ENCODE measurements around the gene REEP1.
"Not testable (repeated sequence)": the region's sequence is repeated elsewhere in the genome, so short reads cannot be mapped to it uniquely, and the experiment has no call there.

The REEP1 gene

DNA sequence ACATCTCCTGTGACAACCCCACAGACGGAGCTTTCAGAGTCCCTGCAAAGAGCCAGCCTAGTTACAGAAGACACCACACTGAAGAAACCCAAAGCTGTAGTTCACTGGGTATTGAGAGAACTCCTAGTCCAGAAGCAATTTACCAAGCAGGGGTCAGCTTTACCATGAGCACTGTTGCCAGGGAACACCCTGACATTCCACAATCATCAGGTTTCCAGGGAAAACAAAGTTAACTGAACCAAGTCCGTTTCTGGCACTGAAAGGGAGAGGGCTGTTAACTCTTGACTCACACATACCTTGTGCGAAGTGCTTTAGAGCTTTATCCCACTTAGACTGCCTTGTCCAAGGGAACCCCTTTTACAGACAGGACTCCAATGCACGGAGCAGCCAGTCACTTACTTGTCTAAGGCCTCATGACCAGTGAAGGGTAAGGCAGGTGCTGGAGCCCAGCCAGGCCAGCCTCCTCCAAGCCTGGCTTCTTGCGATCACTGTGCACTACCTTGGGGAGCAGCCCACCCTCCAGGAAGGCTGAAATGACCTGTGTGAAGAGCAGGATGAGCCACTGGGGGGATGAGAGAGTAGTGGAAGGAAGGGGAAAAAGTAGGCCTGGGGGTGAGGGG lies 53.9 kb downstream of the REEP1 start:
- DNase-seq (ENCODE audit: low read depth in 2 of 2), result no peak

DNA sequence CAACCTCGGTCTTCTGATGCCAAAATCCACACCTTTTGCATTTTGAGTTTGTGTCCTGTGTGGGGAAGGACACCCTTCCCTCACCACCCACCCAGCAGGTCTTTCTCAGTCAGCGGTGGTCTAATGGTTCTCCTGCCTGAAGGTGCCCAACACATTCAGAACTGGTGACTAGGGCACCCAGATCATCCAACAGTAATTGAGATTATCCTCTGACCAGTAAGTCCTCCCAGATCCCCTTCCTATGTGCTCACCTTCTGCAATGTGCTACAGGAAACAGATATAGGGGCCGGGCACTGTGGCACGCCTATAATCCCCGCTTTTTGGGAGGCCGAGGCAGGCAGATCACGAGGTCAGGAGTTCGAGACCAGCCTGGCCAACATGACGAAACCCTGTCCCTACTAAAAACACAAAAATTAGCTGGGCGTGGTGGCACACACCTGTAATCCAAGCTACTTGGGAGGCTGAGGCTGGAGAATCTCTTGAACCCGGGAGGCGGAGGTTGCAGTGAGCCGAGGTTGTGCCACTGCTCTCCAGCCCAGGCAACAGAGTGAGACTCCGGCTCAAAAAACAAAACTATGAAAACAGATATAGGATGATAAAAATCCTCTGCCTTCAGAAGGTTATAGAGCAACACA lies 56.2 kb downstream of the REEP1 start:
- no peak for DNase-seq (ENCODE audit: low read depth in 2 of 2)

DNA sequence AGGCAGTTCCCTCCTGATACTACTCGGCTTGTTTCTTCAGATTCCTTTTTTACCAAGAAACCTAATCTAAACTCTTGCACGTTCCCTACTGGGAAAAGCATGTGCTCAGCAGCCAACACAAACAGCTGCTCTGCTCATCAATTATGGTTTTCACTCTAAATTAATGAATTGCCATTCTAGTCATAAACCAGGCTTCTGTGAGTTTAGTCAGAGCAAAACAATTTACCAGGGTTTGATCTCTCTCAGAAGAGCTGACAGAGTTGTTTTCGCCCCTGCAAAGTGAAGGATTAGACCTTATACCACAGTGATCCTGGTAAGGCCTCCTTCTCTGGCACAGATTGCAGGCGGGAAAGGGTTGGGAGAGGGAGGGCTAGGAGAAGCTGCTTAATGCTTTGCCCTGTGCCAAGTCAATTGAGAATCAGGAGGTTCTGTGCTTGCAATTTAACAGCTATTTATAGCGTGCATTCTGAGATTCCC lies 57.2 kb downstream of the REEP1 start:
- no peak for DNase-seq (ENCODE audit: low read depth in 2 of 2)

DNA sequence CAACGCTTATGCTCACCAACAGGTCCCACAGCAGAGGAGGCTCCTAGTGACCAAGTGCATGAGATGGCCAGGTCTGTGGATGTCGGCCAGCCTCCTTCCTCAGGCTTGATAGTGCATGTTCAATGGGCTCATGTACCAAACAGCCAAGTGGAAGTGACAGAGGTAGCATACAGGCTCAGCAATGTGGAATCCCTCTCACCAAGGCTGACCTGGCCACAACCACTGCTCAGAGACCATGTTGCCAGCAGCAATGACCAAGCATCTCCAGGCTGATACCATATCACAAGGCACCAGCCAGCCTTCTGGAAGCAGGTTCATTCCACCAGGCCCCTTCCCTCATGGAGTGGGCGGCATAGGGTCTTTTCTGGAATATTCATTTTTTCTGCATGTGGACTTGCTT lies 61.5 kb downstream of the REEP1 start:
- no peak for DNase-seq (ENCODE audit: low read depth in 2 of 2)

DNA sequence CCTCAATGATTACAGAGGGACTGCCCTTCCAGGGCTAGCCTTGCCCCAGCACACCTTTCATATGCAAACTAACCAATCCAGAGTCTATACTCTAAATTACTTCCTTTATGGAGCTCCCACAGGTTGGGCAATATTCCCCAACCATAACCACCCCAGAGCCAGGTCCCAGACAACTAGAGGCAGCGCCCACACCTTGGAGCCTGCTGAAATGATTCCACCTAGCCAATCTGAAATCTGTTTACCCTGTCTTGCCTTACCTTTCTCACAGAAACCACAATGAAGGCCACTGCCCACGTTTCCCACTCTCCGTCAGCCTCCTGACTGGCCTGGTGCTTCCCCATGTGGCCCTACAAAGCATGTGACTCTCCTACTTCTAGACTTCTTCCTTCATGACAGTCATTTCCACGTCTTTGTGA lies 62.0 kb downstream of the REEP1 start:
- no peak for DNase-seq (ENCODE audit: low read depth in 2 of 2)

DNA sequence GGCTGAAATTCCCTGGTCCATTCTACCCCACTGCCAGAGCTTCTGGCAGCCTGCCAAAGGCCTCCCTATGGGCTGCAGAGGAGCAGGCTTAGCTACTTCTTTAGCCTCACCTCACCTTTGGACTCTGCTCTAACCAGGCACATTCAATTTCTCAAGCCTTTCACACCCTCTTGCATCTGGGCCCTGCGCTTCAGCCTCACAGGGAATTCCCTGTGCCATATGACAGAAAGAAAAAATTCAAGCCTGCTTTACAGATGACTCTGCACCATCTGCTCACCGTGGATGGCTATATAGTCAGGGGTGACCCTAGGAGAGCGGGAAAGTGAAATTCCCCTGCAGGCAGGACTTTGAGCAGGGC lies 62.5 kb downstream of the REEP1 start:
- no peak for DNase-seq (ENCODE audit: low read depth in 2 of 2)

DNA sequence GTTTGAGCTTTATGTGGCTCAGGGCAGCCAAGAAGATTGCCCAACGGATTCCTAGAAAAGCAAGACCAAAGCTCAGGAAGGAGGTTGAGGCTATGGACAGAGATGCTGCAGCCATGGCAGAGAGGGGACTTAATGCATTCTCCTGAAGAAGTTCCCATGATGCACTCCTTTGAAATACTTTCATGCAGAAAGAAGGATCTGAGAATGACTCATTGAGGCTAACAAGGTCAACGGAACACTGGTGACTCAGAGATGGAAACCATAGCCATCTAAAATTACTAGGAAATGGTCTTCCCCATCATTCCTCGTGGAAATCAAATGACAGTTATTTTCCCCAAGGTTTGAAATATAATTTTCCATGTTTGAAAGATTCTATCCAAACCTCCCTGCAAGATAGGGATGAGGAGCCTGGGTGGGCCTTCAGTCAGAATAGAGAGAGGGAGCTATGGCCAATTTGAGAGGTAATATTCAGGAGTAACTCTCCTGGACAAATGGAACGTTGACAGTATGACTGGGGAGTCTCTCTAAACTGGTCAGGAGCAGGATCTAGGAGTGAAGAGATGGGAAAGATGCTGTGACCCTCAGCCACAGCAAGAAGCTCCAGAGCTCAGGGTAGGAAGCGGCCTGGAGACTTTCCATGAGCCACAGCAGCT lies 63.0 kb downstream of the REEP1 start:
- DNase-seq (ENCODE audit: low read depth in 2 of 2), result no peak

DNA sequence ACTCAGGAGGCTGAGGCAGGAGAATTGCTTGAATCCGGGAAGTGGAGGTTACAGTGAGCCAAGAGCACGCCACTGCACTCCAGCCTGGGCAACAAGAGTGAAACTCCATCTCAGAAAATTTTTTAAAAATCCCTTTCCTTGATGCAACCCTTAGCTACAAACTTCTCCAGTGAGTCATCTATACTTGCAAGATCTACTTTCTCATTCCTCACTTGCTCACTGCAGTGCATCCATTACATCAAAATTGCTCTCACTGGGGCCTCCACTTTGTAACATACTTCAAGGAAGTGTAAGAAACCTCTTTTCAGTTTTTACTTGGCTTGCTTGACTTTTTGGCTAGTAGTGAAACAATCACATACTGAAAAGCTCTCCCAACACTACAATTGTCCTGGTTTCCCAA lies 65.3 kb downstream of the REEP1 start:
- DNase-seq (ENCODE audit: low read depth in 2 of 2), result no peak

DNA sequence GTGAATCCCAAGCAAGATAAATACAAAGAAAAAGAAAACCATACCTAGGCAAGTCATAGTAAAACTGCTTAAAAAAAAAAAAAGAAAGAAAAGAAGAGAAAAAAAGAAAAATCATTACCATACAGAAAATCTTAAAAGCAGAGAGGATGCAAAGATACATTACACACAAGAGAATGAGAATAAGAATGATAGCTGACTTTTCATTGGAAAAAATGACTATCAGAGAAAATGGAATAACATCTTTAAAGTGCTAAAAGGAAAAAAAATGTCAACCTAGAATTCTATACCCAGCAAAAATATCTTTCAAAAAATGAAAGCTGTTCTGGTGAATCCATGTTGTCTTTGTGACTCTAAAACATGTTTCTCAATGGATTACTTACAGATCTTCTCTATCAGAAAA lies 66.2 kb downstream of the REEP1 start:
- DNase-seq (ENCODE audit: low read depth in 2 of 2), result no peak

DNA sequence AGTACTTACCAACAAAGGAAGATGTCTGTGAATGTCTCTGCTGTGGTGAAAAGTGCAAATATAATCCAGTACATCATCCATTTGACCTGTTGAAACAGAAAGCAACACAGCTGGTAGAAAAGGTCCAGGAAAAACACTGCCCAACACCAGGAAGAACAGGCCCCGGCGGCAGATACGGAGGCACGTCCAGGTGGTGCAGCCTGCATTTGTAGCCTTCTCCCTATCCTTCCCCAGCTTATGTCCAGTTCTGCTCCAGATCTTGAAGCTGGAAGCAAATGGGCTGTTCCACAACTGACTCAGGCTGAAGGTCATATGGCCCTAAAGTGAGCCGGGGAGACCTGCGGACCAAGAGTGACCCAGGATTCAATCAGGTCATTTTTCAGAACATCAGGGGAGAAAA lies 73.5 kb downstream of the REEP1 start:
- no peak for DNase-seq (ENCODE audit: low read depth in 2 of 2)

DNA sequence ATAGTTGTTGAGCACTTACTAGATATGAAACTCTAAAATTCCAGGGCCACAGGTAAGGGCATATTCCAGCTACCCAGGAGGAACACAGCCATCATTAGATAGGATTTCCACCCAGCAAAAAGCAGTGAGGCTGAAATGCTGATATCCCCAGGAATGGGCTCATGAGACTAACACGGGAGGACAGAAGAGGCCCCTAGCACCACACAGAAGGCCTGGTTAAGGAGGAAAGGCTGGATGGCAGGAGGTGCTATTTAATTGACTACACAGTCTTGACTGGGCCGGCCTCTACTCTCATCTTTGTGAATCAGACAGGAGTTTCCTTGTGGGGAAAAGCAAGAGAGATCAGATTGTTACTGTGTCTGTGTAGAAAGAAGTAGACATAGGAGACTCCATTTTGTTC lies 76.4 kb downstream of the REEP1 start:
- DNase-seq (ENCODE audit: low read depth in 2 of 2), result no peak

DNA sequence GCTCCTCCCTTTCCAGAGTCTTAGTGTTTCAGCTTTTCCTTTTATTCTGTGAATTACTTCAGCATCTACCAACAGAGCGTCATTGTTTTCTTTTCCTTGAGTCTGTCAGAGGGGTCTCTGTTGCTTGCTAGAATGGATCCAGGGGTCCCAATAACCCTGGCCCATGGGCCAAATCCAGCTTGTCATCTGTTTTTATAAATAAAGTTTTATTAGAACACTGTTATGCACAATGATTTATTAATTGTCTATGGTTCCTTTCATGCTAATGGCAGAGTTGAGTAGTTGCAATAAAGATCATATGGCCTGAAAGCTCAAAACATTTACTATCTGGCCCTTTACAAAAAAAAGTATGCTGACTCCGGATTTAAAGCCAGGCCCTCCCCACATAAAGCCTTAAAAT lies 79.3 kb downstream of the REEP1 start:
- no peak for DNase-seq (ENCODE audit: low read depth in 2 of 2)

DNA sequence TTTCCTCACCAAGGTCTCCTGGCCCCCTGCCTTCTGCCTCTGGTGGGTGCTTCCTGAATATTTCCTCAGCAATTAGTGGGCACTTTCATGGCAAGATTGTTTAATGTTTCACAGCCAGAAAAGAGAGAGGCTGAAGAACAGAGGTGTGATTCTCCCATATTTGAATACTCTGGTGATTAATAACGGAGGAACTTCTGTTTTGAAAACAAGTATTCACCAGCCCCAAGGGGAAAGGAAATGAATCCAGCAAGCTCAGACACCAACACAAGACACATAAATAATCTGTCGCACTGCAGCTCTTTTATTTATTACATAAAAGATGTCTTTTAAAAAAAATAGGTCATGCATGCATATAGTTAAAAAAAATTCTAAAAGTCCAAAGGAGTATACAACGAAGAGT lies 80.4 kb downstream of the REEP1 start:
- DNase-seq (ENCODE audit: low read depth in 2 of 2), result no peak

DNA sequence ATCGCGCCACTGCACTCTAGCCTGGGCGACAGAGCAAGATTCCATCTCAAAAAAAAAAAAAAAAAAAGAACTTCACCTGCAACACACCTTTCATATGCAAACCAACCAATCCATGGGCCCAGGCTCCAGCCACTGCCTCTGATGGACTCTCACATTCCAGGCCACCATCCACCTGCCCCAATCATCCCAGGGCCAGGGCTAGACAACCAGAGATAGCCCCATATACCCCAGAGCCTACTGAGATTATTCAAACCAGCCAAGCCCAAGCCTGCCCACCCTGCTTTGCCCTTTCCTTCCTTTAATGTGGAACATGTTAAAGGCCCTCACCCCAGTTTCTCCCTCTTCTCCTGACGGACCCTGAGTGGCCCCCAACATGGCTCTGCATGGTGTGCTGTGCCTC lies 81.1 kb downstream of the REEP1 start:
- DNase-seq (ENCODE audit: low read depth in 2 of 2), result no peak

DNA sequence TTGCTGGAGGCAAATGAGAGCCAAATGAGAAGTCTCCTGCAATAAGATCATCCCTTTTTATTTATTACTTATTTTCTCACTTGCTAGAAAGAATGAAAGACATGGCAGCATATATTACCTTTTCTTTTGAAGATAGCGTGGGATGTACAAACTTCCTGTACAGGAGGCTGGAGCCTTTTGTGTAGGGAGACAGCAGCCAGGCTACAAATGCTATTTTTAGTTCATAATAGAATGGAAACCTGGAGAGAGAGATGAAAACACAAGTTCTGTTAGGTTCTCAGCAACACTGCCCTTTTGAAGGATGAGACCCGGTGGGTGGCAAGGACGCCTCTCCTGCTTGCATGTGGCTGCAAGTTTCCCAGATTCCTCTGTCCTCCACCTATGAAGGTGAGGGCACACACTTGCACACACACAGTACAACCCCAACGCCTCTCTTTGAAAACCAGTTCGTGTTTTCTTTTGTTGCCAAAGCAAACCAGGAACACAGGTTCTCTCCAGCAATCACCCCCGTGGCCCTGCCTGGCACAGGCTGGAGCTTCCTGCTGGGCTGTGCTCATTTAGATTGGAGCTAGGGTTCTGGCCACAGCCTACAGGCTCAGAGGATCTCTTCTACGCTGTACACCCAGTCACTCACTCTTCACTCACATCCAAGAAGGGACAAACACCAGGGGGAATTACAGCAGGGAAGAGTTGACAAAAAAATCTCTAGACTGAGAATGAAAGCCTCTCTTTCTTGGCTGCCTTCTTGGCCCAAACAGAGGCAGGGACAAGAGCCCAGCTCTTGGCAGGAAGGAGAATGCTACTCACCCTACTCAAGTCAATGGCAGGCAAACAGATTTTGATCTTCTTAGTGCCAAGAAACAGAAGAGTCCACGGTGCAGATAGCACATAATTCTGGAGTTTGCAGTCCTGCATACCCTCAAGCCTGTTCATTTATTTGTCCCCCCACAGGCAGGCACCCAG lies 82.6 kb downstream of the REEP1 start:
- no peak for DNase-seq (ENCODE audit: low read depth in 2 of 2)

DNA sequence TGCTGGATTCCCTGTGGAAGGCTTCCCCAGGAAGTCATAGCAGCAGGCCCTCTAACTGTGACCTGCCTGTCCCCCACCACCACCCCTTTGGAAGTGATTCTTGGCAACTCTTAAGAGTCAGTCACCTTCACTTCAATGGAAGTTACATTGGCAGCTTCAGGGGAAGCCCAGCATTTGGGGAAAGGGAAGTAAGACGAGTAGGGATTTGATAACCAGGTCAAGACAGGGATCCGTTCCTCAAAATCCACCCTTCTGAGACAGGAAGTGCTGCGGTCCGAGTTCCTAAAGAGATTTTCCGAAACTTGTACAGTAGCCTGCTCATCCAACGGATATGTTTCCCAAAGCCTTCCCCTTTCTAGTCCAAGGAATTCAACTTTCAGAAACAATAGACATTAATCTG lies 84.0 kb downstream of the REEP1 start:
- DNase-seq (ENCODE audit: low read depth in 2 of 2), result no peak

DNA sequence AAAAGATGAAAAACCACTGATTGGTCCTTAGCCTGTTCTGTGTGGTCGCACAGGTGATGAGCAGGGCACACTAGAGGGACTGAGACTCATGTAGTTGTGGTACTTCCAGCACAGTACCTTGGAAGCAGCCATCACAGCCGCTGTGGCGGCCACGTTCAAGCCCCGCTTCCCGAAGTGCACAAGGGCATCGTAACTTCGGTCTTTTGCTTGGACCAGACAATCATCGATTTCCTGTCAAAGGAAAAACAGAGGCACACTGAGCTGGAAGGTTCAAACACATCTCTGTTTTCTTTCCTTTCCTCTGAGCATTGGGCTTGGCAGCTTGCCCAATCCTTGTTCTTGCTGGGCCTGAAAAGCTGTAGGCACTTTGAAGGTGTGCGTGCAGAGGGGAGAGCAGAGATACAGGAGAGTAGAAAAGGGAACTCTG lies 85.6 kb downstream of the REEP1 start:
- no peak for DNase-seq (ENCODE audit: low read depth in 2 of 2)

DNA sequence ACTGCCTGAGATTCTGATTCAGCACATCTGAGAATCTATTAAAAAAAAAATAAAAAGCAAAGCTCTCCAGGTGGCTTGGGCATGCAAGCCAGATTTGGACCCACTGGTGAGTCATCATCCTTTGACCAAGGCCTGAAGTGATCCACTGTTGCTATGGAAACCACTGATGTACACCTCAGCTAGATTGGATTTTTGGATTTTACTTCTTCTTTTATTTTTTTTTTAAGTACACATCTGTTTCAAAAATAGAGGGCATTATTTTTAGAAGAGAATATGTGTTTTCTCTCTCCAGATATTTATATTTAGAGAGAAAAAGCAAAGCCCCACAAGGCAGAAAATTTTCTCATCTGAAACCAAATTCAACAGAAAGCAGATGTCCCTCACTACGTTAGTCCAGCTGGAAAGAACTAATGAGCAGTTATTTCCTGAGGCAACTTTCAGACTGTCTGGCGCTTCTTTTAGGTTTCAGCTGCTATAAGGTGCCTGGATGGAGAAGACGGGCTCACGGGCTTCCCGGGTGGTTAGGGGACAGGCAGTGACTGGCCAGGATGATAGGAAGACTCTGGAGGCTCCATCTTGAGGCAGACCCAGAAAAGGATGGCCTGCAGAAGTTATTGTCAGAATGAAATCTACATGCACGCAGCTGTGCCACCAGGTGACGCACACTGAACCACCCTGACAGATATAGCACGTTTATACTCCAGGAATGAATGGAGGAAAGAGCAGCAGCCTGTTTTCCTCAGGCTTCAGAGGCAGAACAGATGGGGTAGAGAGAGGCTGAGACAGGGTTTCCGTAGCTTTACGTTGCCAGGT lies 87.6 kb downstream of the REEP1 start:
- no peak for DNase-seq (ENCODE audit: low read depth in 2 of 2)

DNA sequence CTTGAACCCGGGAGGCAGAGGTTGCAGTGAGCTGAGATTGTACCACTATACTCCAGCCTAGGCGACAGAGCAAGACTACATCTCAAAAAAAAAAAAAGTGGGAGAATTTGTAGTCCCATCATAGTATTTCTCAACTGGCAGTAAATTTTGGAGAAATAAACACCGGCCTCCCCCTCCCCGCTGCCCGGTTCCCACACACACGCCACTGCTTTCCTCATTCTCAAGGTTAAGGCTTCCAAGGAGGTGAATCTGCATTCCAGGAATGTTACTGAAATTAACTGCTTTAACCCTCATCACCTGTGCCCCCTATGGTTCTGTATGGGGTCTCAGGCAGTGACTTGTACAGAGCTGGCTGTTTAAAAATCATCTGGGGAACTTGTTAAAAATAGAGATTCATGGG lies 88.2 kb downstream of the REEP1 start:
- DNase-seq (ENCODE audit: low read depth in 2 of 2), result no peak

DNA sequence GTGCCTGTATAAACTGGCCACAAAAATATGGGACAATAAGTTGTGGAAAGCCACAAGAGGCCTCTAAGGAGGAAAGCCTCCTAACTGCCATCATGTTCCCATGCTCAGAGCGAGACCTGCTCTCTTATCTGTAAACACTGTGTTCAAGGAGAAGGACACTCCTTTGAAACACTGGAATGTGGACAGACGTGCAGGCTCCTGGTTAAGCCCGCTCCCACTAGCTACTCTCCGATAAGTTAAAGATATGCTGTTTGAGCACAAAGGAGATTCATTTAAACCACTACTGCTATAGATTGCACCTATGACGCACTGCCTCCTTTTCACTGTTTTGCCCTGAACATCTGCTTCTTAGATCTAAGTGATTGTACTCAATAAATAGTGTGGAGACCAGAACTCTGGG lies 92.2 kb downstream of the REEP1 start:
- DNase-seq (ENCODE audit: low read depth in 2 of 2), result not testable (repeated sequence)

DNA sequence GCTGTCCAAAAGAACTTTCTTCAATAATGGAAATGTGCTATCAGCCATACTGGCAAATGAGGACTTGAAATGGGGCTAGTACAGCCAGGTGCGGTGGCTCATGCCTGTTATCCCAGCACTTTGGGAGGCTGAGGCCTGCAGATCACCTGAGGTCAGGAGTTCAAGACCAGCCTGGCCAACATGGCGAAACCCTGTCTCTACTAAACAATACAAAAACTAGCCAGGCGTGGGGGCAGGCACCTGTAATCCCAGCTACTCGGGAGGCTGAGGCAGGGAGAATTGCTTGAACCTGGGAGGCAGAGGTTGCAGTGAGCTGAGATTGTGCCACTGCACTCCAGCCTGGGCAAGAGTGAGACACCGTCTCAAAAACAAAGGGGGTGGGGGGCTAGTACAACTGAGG lies 92.6 kb downstream of the REEP1 start:
- not testable (repeated sequence) for DNase-seq (ENCODE audit: low read depth in 2 of 2)

Measured in stimulated activated CD4-positive, alpha-beta T cell treated with anti-CD3 and anti-CD28 coated beads, Interleukin-12 subunit alpha, Interleukin-12 subunit beta, amount 100 ng/mL, for 24 hours (primary cell).